T-helper 22 cell (primary cell): ENCODE results near the gene FREM2.

Experiments used
- DNase-seq: peaks from one replicate; pipeline ENCODE4 v3.0.0-alpha.2; 2020; ENCODE audit warnings: low read depth

FREM2 gene, protein sequence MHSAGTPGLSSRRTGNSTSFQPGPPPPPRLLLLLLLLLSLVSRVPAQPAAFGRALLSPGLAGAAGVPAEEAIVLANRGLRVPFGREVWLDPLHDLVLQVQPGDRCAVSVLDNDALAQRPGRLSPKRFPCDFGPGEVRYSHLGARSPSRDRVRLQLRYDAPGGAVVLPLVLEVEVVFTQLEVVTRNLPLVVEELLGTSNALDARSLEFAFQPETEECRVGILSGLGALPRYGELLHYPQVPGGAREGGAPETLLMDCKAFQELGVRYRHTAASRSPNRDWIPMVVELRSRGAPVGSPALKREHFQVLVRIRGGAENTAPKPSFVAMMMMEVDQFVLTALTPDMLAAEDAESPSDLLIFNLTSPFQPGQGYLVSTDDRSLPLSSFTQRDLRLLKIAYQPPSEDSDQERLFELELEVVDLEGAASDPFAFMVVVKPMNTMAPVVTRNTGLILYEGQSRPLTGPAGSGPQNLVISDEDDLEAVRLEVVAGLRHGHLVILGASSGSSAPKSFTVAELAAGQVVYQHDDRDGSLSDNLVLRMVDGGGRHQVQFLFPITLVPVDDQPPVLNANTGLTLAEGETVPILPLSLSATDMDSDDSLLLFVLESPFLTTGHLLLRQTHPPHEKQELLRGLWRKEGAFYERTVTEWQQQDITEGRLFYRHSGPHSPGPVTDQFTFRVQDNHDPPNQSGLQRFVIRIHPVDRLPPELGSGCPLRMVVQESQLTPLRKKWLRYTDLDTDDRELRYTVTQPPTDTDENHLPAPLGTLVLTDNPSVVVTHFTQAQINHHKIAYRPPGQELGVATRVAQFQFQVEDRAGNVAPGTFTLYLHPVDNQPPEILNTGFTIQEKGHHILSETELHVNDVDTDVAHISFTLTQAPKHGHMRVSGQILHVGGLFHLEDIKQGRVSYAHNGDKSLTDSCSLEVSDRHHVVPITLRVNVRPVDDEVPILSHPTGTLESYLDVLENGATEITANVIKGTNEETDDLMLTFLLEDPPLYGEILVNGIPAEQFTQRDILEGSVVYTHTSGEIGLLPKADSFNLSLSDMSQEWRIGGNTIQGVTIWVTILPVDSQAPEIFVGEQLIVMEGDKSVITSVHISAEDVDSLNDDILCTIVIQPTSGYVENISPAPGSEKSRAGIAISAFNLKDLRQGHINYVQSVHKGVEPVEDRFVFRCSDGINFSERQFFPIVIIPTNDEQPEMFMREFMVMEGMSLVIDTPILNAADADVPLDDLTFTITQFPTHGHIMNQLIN (N-terminal part only)

DNA sequence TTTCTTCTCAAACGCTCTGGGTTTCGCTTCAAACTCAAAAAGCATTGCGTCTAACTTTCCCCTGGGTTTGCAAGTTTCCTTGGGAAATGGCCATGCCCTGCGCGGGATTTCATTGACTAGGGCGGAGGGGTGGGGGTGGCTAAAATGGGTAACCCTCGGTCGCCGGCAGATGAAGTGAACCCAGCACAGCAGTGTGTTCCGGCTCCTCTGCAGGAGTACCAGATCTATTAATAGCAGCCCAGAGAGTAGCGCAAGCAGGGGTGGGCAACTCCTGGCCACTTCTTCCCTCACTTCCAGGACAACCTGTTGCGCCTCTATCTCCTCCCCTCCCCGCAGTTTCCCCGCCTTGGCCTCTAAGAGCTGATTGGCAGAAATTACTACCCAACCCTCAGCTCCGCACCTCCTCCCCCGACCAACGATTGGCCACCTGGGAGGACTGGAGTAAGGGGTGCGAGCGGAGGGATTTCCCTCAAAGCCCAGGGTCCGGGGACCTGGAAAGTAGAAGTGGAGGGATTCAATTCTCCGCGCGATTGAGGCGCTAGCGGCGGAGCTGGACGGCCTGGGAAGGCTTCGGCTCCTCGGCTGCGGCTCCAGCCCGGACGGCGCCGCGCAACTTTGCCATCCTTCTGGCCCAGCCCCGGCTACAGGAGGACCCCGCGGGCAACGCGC, at the start of gene FREM2:
TSS of gene FREM2 (plus strand) at position 501 of the 669 bp plus-strand sequence. CDS start 268 bp downstream, outside the sequence.
- DNase-seq: no peak

DNA sequence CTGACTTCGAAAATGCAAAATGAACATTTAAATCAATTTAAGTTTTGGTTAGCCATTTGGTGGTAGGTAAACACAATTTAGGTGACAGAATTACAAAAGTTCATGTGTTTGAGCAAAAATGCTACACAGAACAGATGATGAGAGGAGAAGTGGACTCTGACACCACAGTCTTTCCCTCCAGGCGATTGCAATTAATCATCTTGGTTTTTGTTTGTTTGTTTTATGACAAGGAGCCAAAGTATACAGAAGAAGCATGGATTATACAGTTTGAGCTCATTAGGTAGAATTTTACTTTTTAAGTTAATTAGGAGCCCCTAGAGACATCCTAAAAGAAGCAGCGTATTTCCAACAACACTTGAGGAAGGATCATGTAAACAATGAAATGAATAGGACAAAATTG, 49.3 kb upstream of the FREM2 start:
- DNase-seq: no peak

DNA sequence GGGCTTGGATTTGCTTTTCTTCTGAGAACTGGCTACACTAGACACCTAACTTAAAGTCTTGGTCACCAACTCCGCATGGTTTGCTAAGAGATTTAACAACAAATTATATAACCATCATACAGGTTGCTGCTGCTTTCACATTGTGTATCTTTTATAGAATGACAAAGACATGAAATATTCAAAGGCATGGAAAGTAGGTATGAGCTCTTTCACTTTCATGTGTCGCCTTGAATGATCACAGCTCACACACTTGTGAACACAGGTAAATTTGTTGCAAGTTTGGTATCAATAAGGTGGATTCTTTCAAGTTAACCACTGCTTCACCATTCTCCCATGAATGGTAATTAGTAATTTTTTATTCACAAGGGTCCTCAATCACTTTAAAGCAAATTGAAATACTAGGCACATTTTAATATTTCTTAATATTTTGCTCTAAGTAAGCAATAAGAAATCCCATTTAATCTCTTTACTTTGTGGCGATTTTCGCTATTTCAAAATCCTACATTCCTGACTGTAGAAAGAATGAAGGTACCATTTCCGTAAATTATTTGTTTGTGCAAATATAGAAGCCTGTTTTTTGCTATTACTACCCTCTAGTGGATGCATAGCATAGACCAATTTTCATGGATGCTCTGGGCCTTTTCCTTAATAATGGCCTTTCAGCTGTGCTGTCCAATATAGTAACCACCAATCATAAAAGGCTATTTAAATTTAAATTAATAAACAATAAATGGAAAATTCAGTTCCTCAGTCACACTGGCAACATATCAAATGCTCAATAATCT, 45.5 kb upstream of the FREM2 start:
- no peak for DNase-seq

DNA sequence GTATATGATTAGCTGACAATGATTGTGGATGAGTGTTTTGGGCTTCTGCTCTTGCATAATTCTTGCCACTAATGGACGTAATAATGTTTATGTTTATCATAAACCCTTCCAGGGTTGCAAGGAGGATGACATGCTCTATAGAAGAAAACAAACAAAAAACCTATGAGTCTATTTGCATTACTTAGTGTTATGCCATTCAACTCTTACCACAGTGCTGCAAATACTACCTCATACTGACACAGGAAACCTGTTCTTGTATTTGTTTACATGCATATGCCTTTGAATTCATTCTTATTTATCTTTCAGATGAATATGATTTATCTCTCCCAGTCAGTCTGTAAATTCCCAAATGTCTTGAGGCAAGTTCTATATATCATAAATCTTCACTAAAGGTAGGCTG, 39.6 kb upstream of the FREM2 start:
- no peak for DNase-seq

DNA sequence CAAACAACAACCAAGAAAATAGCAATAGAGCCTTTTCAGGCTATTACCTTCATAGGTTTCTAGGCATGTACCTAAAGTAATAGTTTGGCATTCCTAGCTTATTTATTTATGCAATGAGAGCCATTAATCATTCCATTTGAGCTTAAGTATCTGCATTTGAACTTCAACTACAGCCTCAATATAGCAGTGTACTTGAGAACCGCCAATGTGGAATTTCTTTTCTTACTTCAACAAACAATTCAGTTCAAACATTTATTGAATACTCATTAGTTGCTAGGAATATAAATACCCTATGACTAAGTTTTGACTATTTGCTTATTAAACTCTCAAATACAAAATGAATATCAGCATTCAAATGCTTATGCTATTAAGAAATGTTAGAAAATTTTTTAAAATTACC, 38.0 kb upstream of the FREM2 start:
- no peak for DNase-seq

DNA sequence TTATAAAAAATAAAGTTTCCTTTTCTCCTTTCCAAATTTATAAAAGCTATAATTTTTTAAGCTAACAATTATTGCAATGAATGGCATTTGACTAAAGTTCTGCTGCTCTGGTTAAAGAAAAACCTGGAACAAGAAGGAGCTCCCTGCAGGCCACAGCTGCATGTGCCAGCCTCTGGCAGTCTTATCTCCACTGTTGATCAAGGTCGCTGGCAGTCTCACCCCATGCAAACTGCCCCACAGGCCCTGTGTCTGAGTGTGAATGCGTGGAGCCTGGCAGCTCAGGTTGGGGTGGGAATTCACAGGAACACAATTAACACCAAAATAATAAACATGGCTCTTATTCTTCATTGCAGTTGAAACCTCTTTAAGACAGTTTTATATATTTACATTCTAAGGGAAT, 30.2 kb upstream of the FREM2 start:
- no peak for DNase-seq

DNA sequence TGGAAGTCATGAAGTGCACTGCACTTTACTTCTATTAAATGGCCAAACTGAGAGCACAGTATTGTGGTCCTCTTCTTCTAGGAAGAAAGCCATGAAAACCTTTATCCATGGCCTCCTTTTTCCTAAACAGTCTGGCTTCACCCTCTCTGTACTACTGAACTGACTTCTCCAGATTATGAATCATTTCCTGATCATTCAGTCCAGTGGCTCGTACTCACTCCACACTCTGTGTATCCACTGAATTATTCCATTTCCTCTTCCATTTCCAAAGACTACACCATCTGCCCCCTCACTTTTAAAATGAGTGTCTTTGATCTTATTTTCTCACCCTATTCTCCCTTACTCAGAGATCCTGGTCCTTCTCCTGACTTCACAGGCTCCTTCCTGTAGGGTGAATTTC, 29.7 kb upstream of the FREM2 start:
- DNase-seq: no peak

DNA sequence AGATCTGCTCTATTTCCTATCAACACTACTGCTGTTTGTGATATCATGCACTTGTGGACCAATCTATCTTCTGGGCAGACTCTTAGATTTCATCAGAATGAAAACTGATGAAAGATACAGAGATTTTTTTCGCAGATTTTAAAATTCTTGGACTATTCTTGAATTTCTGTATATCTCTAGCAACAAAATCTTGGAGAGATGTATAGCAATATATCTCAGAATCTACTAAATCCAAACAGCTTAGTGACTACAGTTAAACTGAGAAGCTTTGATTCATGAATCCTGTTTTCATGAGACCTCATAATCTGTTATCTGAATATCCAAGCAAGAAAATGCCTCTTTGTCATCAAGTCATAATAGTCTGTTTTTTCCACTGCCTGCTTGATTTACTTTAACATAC, 28.0 kb upstream of the FREM2 start:
- DNase-seq: no peak

DNA sequence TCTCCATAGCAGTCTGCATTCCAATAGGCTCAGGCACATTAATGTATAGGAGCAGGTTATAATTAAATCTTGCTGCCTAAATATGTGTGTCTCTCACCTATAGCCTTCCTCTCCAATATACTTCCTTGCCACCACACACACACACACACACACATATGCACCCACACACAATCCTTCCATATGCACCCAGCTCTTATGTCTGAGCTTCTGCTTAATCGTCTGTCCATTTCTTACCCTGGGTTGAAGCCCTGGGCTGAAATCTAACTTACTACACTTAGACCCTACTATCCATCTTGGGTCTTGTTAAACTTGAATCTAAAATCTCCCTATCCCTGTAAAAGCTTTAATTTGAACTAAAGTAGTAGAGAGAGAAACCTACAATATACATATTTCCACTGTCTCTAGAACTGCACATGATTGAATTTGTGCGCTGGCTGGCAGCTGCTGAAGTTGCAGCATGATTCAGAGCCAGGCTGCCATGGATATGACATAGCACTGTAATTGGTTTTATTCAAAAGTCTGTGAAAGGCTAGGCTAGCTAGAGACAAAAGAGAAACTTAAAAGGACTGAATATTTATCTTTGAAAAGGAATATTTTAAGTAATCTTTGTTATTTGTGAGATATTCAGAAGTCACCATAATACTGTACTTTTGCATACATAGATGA, 25.7 kb upstream of the FREM2 start:
- DNase-seq: no peak

DNA sequence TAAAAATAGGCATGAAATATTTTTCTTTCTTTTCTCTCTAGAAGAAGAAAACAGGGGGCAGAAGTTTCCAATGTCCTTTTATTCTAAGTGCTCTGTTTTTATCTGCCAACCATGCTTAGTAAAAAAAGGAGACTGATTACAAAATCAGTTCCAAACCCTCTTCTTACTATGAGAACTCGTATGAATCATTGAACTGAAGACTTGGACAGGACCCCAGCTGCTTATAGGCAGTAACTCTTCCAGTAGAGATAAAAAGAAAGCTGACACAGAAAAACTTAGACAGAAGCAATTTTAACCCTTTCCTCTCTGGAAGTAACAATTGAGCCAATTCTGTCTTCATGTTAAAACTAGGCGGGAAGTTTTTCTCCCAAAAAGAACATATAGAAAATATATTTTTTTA, 24.5 kb upstream of the FREM2 start:
- DNase-seq: no peak

DNA sequence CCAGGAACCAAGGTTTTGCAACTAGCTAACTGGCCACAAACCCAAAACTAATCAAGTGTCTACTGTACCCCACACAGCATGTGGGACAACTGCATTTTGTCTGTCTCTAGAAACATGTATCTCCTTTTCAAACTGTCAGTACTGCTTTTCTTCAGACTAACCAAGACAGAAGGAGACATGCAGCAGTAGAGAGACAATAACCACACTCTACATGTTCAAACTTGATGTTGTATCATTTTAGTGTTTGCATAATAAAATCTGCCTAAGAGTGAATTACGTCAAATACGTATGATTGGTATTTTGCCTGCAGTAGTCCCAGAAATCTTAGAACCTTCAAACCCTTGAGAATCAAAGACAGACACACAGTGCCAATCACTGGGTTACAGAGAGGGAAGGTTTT, 22.0 kb upstream of the FREM2 start:
- no peak for DNase-seq

DNA sequence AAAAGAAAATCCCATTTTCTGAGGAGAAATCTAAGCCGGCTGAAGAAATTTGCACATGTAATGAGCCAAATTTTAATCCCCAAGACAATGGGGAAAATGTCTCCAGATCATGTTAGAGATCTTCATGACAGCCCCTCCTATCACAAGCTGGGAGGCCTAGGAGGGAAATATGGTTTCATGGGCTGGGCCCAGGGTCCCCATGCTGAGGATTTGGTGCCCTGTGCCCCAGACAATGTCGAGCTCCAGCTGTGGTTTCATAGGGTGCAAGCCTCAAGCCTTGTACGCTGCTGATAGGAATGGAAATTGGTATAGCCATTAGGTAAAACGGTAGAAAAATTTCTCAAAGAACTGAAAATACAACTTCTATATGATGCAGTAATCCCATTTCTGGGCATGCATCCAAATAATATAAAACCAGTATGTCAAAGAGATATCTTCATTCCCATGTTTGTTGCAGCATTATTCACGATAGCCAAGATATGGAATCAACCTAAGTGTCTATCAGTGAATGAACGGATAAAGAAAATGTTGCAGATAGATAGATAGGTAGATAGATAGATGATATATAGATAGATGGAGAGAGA, 19.3 kb upstream of the FREM2 start:
- no peak for DNase-seq

DNA sequence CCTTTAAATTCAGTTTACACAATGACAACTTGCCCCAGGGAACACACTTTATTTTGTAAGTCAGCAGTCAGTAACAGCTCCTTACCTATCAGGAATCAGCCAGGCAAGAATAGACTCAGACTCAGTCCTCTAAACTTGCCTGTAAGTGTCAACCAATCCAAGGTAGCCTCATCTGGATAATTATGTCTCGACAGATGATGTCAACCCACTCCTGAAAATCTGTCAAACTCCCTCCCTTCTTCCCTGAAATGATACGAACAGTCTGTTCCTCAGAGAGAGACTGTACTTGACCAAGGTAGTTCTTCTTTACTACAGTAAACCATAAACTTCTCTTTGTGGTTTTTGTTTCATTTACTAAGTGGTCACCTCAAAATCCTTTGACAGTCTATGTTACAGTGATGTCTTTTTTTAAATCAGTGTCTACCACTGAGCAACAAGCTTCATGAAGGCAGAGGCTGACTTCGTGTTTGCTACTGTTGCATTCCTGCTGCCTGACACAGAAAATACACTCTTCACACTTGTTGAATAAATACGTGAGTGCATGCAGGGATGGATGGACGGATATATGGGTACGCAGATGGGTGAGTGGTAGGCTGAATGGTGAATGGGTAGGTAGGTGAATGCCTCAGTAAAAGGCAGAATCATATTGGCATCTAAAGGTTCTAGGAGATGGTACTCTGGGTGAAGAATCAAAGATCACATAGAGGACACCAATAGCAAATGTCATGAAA, 17.5 kb upstream of the FREM2 start:
- DNase-seq: no peak

DNA sequence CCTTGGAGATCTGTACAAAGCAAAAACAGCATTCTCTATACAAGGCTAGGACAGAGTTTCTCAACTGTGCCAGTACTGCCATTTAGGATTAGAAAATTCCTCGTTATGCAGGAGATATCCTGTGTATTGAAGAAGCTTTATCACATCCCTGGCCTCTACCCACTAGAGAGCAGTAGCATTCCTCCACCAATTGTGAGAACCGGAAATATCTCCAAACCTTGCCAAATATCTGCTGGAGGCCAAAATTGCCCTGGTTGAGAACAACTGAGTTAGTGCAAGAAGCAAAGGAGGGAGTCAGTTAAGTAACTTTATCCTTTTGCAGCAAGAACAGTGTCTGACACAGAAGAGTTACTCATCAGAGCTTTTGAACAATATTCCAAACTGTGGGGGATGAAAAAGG, 16.2 kb upstream of the FREM2 start:
- DNase-seq: no peak

DNA sequence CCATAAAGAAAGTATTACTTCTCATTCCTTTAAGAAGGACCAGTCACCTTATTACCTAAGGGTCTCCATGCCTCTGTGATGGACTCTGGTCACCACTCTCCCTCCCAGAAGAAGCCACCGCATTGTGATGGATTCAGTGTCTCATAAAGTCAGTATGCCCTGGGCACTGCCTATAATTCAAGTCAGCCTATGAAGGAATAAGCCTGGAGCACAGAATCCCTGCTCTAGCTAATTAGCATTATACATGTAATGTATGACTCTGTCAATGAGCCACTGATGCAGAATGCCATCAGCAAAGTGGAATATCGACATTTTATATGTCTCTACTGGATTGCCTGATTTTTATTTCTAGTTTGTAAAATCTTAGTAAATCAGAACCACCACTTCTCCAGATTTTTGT, 14.9 kb upstream of the FREM2 start:
- no peak for DNase-seq

DNA sequence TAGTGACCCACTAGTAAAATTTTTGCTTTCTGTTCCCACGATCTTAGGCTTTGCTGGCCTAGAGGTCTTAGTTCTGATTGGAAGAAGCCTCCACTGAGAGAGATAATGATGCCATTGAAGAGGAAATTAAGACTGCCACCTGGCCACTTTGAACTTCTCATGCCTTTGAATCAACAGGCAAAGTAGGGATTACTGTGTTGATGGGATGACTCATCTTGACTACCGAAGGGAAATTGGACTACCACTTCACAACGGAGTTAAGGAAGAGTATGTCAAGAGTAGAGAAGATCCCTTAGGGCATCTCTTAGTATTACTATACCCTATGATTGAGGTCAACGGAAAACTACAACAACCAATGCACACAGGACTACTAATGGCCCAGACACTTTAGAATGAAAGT, 12.7 kb upstream of the FREM2 start:
- DNase-seq: no peak

DNA sequence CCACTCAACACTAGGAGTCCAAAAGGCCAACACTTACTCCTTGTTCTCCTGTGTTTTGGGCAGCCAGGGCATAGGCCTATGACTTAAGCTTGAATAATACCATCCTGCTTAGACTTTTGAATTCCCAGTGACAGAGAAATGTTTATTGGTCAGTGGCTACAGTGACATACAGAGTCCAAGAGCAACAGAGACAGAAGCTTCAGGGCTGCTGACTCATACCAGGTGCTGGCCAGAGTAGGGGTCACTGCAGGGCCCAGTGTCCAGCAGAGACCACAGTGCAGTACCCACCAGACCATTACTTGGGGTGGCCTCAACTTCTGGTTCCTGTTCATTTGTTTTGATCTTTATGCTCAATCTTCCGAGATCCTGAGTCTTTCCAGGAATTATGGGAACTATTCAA, 6.0 kb upstream of the FREM2 start:
- no peak for DNase-seq

DNA sequence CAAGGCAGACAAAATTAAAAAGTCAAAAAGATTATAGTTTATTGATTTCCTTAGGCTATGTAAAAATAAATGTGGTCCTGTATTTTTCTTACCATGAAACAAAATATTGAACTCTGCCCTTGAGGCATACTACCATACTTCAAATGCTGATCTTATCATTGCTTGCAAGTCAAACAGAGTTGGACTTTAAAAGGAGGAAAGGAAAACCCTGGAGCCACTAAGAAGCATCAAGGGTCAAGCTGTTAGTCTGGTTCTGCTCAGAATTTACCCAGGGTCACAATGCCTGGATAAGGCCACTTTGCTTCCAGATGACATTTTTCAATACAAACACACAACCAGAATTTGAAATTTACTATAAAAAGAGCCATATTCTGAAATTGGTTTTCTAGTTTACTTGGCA, 2.2 kb upstream of the FREM2 start:
- no peak for DNase-seq

DNA sequence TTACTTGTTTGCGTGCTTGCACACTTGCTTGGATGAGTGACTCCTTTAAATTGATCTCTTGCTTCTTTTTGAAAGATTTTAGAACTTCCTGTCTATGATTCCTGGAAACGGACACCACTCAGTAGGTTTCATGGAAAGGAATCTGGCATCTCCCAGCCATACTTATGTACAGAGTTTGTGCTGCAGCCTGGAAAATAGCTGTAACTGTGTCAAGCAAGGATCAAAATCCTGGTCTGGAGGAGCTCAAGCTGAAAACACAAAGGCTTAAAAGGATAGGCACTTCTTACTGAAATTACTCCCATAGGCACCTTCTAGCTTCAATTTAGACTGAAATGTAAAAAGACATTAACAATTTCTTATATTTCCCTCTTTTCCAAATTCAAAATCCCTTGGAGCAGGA, 1.4 kb upstream of the FREM2 start:
- DNase-seq: no peak
